HS-5 (cell line): Measurements from ENCODE around the gene SFN.
"Not testable (repeated sequence)": the region's sequence is repeated elsewhere in the genome, so short reads cannot be mapped to it uniquely, and the experiment has no call there.

ENCODE experiments used
- DNase-seq: peaks from one replicate; pipeline ENCODE4 v3.0.0-alpha.2; 2012; ENCODE audit warnings: low read depth

SFN gene

DNA sequence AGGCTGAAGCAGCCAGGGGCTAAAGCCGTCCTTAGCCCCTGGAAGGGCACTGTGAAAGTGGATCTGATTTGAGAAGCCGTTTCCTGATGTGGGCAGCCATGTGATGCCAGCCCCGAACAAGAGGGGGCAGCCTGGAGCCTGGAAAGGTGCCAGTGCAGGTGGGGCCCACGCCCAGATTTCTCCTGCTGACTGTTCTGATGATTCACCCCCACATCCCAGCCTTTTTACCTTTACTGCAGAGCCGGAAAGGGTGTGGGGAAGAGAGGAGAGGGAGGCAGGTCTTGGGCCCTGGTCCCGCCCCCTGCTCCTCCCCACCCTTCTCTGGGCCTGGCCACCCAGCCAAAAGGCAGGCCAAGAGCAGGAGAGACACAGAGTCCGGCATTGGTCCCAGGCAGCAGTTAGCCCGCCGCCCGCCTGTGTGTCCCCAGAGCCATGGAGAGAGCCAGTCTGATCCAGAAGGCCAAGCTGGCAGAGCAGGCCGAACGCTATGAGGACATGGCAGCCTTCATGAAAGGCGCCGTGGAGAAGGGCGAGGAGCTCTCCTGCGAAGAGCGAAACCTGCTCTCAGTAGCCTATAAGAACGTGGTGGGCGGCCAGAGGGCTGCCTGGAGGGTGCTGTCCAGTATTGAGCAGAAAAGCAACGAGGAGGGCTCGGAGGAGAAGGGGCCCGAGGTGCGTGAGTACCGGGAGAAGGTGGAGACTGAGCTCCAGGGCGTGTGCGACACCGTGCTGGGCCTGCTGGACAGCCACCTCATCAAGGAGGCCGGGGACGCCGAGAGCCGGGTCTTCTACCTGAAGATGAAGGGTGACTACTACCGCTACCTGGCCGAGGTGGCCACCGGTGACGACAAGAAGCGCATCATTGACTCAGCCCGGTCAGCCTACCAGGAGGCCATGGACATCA, at the start of gene SFN:
SFN (plus strand) TSS at position 369 of the 904 bp plus-strand sequence; CDS start at position 433, 64 bp downstream.
- DNase-seq = no peak

DNA sequence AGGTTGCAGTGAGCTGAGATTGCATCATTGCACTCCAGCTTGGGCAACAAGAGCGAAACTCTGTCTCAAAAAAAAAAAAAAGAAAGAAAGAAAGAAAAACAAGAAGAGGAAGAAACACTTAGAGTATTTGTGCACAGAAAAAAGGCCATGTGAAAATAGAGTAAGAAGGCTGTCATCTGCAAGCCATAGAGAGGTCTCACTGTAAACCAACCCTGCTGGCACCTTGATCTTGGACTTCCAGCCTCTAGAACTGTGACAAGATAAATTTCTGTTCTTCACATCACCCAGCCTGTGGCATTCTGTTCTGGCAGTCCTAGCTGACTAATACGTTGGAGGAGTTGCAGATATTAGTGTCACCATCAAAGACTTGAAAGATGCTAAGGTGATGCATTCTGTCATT, 48.6 kb upstream of the SFN start:
- no peak for DNase-seq

GRCh38 chr1:26814893-26815292, 48.1 kb upstream of the SFN start:
- no peak for DNase-seq

GRCh38 chr1:26820784-26821269, 42.1 kb upstream of the SFN start:
- no peak for DNase-seq

- no peak for DNase-seq
Observed at GRCh38 chr1:26822737-26823395, 40.1 kb upstream of the SFN start.

GRCh38 chr1:26824731-26825130, 38.2 kb upstream of the SFN start:
- DNase-seq = no peak

DNA sequence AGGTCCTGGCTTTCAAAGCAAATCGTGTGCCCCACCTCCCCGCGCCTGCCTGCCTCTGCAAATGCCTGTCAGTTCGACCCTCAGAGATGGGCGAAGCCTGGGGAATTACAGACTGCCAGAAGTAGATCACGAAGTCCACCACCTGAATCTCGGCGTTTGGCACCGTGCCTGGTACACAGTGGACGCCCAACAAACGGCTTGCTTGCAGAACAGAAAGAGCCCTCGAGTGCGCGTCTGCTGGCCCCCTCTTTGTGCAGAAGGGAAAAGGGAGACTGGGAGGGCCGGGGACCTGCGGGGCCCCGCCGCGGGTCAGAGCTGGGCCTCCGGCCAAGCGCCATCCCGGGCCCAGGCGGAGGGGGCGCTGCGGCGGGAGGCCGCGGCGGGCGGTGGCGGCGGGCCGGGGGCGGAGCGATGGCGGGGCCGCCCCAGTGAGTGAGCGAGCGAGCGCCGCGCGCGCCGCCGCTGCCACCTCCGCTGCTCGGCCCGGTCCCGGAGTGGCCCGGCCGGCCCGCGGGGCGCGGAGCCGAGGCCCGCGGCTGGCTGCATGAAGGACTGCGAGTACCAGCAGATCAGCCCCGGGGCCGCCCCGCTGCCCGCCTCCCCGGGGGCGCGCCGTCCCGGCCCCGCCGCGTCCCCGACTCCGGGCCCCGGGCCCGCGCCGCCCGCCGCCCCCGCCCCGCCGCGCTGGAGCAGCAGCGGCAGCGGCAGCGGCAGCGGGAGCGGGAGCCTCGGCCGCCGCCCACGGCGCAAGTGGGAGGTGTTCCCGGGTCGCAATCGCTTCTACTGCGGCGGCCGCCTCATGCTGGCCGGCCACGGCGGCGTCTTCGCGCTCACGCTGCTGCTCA, 36.5 kb upstream of the SFN start, which contains the start of gene ZDHHC18:
ZDHHC18 (plus strand) TSS at position 428 of the 845 bp plus-strand sequence; CDS start at position 545, 117 bp downstream.
- DNase-seq = no peak

DNA sequence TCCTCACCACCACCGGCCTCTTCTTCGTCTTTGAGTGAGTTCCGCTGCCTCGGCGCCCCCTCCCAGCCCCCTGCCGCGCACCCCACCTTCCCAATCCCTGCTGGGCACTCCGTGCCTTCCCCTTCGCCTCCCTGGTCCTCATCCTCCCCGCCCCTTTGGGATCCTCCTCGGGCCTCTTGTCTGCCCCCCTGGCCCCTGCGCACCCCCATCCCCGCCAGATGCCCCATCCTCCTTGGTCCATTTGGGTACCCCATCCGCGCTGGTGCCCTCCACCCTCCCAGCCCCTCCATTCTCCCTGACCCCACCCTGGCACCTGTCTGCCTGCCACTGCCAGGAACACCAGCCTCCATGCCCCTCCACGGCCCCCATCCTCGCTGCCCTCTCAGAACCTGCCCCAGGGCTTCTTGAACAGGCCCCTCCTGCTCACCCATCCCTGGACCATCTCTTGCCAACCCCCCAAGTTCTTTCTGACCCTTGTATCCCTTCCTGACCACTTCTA, 35.8 kb upstream of the SFN start:
- DNase-seq = no peak

DNA sequence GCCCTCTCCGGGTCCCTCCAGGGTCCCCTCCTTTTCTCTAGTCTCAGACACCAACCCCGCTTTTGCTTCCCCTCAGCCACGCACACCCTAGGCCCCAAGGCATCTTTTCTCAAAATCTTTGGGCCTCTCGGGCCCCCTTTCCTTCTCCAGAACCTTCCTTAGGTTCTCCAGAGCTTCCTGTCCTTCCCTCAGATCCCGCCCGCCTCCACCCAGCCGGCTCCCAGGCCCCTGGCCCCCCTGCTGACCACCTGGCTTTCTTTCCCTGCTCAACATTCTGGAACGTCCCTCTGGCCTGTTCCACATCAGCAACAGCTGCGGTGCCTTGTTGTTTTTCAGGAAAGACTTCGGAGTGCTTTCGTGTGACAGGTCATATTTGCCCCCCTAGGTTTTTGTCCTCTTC, 35.3 kb upstream of the SFN start:
- no peak for DNase-seq

GRCh38 chr1:26828411-26828991, 34.4 kb upstream of the SFN start:
- no peak for DNase-seq

- DNase-seq = no peak
Observed at GRCh38 chr1:26829184-26829911, 33.6 kb upstream of the SFN start.

- no peak for DNase-seq
Observed at GRCh38 chr1:26831059-26831458, 31.9 kb upstream of the SFN start.

- DNase-seq = no peak
Observed at GRCh38 chr1:26831546-26832248, 31.3 kb upstream of the SFN start.

- no peak for DNase-seq
Observed at GRCh38 chr1:26832249-26832960, 30.5 kb upstream of the SFN start.

DNA sequence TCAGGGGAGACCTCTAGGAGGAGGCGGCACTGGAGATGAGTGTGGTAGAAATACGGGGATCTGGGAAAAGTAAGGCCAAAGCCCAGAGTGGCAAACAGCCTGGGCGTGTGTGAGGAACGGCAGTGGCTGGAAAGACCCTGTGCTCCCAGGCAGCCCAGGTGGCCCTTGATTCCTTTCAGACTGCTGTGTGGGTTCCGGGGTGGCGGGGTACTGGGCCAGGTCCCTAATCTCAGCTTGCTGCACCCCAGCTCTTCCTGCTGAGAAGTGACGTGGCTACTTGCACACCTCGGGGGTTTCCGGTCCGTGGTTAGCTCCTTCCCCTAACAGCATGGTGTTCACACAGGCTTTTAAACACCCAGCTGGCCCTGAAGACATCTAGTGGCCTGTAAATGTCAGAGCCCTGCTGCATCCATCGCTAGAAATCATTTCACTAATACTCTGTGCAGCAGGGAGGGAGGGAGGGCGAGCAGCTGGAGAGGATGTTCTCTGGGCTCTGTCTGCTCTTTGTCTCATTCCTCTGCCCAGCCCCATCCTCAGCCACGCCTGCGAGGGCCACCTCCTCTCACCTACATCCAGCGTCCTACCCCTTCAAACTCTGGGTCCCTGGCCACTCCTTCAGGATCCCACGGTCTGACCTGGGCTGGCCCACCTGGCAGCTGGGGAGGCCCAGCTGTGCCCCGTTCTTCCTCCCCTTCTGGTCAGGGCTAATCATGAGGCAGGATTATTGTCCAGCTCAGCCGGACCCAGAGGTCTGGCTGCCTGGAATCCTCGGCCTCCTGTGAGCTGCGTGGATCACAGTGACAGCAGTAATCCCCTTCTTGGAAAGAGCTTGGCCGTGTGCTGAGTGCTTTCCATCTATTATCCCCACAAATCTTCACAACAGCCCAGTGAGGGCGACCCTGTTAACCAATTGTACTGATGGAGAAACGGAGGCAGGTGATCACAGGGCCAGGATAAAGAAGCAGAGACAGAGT, 29.2 kb upstream of the SFN start:
- DNase-seq = no peak

- DNase-seq = not testable (repeated sequence)
Observed at GRCh38 chr1:26837665-26838064, 25.3 kb upstream of the SFN start.

DNA sequence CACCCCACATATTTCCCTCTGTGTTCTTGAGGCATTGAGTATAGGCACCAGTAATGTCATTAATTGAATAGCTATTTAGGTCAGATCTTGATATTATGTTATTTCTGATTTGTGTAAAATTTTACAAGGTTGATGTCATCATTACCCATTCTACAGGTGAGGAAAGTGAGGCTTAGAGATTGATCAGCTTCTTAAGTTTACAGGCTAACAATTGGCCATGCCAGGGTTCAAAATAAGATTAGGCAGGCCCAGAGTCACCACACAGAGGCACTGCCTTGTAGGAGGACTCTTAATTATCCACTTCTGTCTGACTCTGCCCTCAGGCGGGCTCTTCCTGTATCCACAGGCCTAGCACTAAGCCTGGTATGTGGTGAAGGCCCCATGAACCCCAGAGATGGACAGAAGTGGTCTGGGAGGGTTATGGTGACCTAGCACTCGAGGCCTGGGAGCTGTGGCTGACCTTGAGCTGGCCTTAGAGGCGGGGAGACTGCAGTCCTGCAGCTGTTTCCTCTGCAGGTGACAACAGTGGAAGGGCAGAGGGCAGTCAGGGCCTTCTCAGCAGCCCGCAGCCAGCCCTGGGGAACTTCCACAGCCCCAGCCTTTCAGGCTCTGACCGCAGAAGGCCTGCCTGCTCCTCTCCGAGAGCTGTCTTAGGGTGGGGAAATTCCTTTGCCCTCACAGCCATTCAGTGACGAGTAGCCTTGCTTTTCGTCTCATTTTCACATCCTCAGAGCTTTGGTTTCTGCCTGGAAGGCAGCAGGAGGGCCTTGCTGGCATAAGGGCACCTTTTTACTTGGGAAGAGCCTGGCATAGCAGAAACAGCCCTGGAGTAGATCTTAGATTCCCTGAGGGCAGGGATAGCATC, 24.2 kb upstream of the SFN start:
- DNase-seq = no peak
